Retinal pigment epithelial cell (primary cell): ENCODE data around the gene PRRG3.

Experiments used
- DNase-seq: peaks from one replicate; pipeline ENCODE4 v3.0.0-alpha.2; 2010; ENCODE audit warnings: low read depth
- H3K4me3 ChIP-seq: 2 replicates; pipeline ENCODE4 v1.5.1; 2011; ENCODE audit warnings: mild to moderate bottlenecking, low read length, control low read depth, moderate library complexity
- CTCF ChIP-seq: conservative IDR thresholded peaks from 2 replicates; pipeline ENCODE4 v1.5.1; 2011; ENCODE audit warnings: low read depth, low read length, control low read depth, inconsistent platforms

Gene PRRG3

GRCh38 chrX:151699746-151700145 is 4.5 kb downstream of the PRRG3 start:
- no peak for DNase-seq
- no peak for TF ChIP-seq CTCF
- H3K4me3 ChIP-seq: no peak overlapping the region

GRCh38 chrX:151700581-151700980 is 5.3 kb downstream of the PRRG3 start:
- DNase-seq: no peak
- H3K4me3 ChIP-seq: no peak overlapping the region
- TF ChIP-seq CTCF: no peak

- no peak for TF ChIP-seq CTCF
- no peak for DNase-seq
- H3K4me3 ChIP-seq: no peak overlapping the region
Observed at GRCh38 chrX:151701071-151701470, 5.8 kb downstream of the PRRG3 start.

GRCh38 chrX:151701531-151701930 is 6.3 kb downstream of the PRRG3 start:
- TF ChIP-seq CTCF: no peak
- DNase-seq: no peak
- H3K4me3 ChIP-seq: no peak overlapping the region

GRCh38 chrX:151702026-151702714 is 6.9 kb downstream of the PRRG3 start:
- DNase-seq: no peak
- no peak overlapping the region for H3K4me3 ChIP-seq
- no peak for TF ChIP-seq CTCF

- no peak for TF ChIP-seq CTCF
- no peak for DNase-seq
- no peak overlapping the region for H3K4me3 ChIP-seq
Observed at GRCh38 chrX:151702741-151703340, 7.6 kb downstream of the PRRG3 start.

GRCh38 chrX:151703487-151703886 is 8.2 kb downstream of the PRRG3 start:
- no peak overlapping the region for H3K4me3 ChIP-seq
- no peak for DNase-seq
- TF ChIP-seq CTCF: no peak
